NOMO-1 treated with DMSO at 0.1 percent for 48 hours (cell line): ENCODE measurements around the gene CNOT1.
A peak's percentile ranks its signal among the peaks of the same experiment; 100 is the strongest.
"Not testable (repeated sequence)": the region's sequence is repeated elsewhere in the genome, so short reads cannot be mapped to it uniquely, and the experiment has no call there.

ENCODE experiments used
- DNase-seq: peaks from one replicate; lab custom pipeline; 2025; ENCODE audit not compliant: unreplicated experiment; lab: John Stamatoyannopoulos, UW

The CNOT1 gene

GRCh38 chr16:58503863-58504688, 125.5 kb downstream of the CNOT1 start:
- DNase-seq, result no peak

- DNase-seq, result no peak
These were observed 126.3 kb downstream of the CNOT1 start for GRCh38 chr16:58503166-58503862.

- DNase-seq, result no peak
These were observed 127.3 kb downstream of the CNOT1 start for GRCh38 chr16:58502217-58502921.

- no peak for DNase-seq
These were observed 128.1 kb downstream of the CNOT1 start for GRCh38 chr16:58501242-58502131.

GRCh38 chr16:58500430-58501241, 129.0 kb downstream of the CNOT1 start:
- no peak for DNase-seq

GRCh38 chr16:58499615-58500351, 129.8 kb downstream of the CNOT1 start, which contains the start of gene NDRG4:
Gene NDRG4 (plus strand): TSS chr16:58500143. CDS start chr16:58500249, 106 bp downstream.
- DNase-seq, result no peak

- no peak for DNase-seq
These were observed 130.5 kb downstream of the CNOT1 start for GRCh38 chr16:58499092-58499511.

- no peak for DNase-seq
These were observed 131.1 kb downstream of the CNOT1 start for GRCh38 chr16:58498341-58499091.

GRCh38 chr16:58497935-58498334, 131.7 kb downstream of the CNOT1 start:
- DNase-seq, result no peak

- DNase-seq, result no peak
These were observed 132.2 kb downstream of the CNOT1 start for GRCh38 chr16:58497468-58497867.

- no peak for DNase-seq
These were observed 133.9 kb downstream of the CNOT1 start for GRCh38 chr16:58495521-58496331.

GRCh38 chr16:58494981-58495520, 134.6 kb downstream of the CNOT1 start:
- DNase-seq, result peak; percentile 66

- DNase-seq, result no peak
These were observed 135.7 kb downstream of the CNOT1 start for GRCh38 chr16:58493756-58494431.

GRCh38 chr16:58492735-58493134, 136.9 kb downstream of the CNOT1 start:
- DNase-seq, result no peak

- DNase-seq, result no peak
These were observed 137.6 kb downstream of the CNOT1 start for GRCh38 chr16:58492066-58492465.

- DNase-seq, result not testable (repeated sequence)
These were observed 139.1 kb downstream of the CNOT1 start for GRCh38 chr16:58490539-58490938.

- no peak for DNase-seq
These were observed 139.6 kb downstream of the CNOT1 start for GRCh38 chr16:58490065-58490464.
